ENCODE measurements around the gene IL4I1.
A peak's percentile ranks its signal among the peaks of the same experiment; 100 is the strongest.

The IL4I1 gene

GRCh38 chr19:49844138-49845095 lies 52.3 kb downstream of the IL4I1 start:
- peaks cover 8% of the 10 kb centered on the region for H3K9me3 Mint-ChIP-seq
- H3K4me1 Mint-ChIP-seq (ENCODE audit: low read depth) = peaks cover 44% of the 10 kb centered on the region
- peak overlapping the region; percentile 64 for H3K27ac Mint-ChIP-seq
- peaks cover 24% of the 10 kb centered on the region for H3K36me3 Mint-ChIP-seq (ENCODE audit: low read depth)
- intact Hi-C loops (cut with micrococcal nuclease) = no loop called here
- H3K27me3 Mint-ChIP-seq = no peaks in the 10 kb centered on the region
- H3K4me3 Mint-ChIP-seq = peak overlapping the region; percentile 41

- H3K27me3 Mint-ChIP-seq = no peaks in the 10 kb centered on the region
- H3K27ac Mint-ChIP-seq = no peak overlapping the region
- H3K4me1 Mint-ChIP-seq (ENCODE audit: low read depth) = peaks cover 35% of the 10 kb centered on the region
- H3K9me3 Mint-ChIP-seq = no peaks in the 10 kb centered on the region
- H3K4me3 Mint-ChIP-seq = no peak overlapping the region
- peaks cover 28% of the 10 kb centered on the region for H3K36me3 Mint-ChIP-seq (ENCODE audit: low read depth)
- intact Hi-C loops (cut with micrococcal nuclease) = no loop called here
Observed at GRCh38 chr19:49843265-49843664, 53.4 kb downstream of the IL4I1 start.

DNA sequence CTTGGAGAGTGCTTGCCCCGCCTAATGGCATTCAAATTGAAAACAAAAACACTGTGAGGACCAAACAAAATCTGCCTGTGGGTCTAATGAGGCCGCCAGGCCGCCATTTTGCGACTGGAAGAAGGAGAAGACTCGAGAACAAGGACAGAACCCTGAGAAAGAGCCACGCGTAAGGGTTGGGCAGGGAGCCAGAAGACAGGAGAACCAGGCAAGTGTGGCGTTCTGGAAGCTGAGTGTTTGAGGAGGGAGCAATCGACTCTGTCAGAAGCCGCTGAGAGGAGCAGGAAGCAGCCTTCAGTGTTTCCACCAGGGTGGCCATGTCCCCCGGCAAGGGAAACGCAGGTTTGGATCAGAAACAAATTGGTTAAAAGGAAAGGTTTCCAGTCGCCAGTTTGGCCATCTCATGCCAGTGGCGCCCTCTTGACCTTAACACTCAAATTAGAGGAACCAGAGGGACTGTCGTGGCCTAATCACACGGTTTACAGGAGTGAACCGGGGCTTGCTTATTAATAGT lies 55.9 kb downstream of the IL4I1 start:
- intact Hi-C loops (cut with micrococcal nuclease) = no loop called here
- no peak overlapping the region for H3K4me3 Mint-ChIP-seq
- H3K27ac Mint-ChIP-seq = no peak overlapping the region
- H3K9me3 Mint-ChIP-seq = no peaks in the 10 kb centered on the region
- no peaks in the 10 kb centered on the region for H3K27me3 Mint-ChIP-seq
- peaks cover 53% of the 10 kb centered on the region for H3K36me3 Mint-ChIP-seq (ENCODE audit: low read depth)
- H3K4me1 Mint-ChIP-seq (ENCODE audit: low read depth) = peaks cover 29% of the 10 kb centered on the region

DNA sequence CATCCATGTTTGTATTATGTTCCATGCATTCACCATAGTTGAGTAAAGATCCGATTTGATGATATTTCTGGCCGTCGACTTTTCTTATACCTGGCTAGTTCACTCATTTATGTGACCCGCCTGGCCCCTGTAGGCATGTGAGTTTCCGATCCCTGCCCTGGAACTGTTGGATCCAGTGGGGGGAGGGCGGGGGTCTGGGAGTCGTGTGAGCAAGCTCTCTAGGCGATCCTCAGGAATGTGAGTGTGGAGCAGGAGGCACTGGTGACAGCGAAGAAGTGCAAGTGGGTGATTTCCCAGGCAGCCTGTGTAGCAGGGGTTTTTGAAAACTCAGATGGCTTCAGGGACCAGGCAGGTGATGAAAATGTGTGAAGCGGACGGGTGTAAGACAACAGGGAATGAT lies 56.4 kb downstream of the IL4I1 start:
- Mint-ChIP-seq H3K27me3 (no peaks in the 10 kb centered on the region), H3K9me3 (no peaks in the 10 kb centered on the region), H3K36me3 (ENCODE audit: low read depth) (peaks cover 58% of the 10 kb centered on the region), H3K4me3 (no peak overlapping the region), H3K27ac (no peak overlapping the region), H3K4me1 (ENCODE audit: low read depth) (peaks cover 29% of the 10 kb centered on the region)
- intact Hi-C loops (cut with micrococcal nuclease) = no loop called here

GRCh38 chr19:49839713-49840112 lies 57.0 kb downstream of the IL4I1 start:
- H3K4me1 Mint-ChIP-seq (ENCODE audit: low read depth) = peaks cover 23% of the 10 kb centered on the region
- no peaks in the 10 kb centered on the region for H3K9me3 Mint-ChIP-seq
- intact Hi-C loops (cut with micrococcal nuclease) = no loop called here
- no peak overlapping the region for H3K27ac Mint-ChIP-seq
- H3K4me3 Mint-ChIP-seq = no peak overlapping the region
- peaks cover 64% of the 10 kb centered on the region for H3K36me3 Mint-ChIP-seq (ENCODE audit: low read depth)
- no peaks in the 10 kb centered on the region for H3K27me3 Mint-ChIP-seq

All from dendritic cell treated with granulocyte-macrophage colony-stimulating factor and Interleukin-4, amounts not matched to agents 40 ng/mL and 50 ng/mL, for 4 days (primary cell).